SK-N-SH (cell line): ENCODE measurements around the gene DHPS. TPM values are rescaled to one million over a fixed set of nuclear protein-coding genes. Genes with fewer than 3 reads are reported as not detected.

Experiments
- CTCF ChIA-PET: fragments of 300-600, 350-600 bp; formaldehyde crosslinking; extraction: SDS; loops from one replicate; lab custom pipeline; 2021; lab: Yijun Ruan, JAX
- POLR2A ChIA-PET: fragments of 350-600 bp; sonication (Branson Sonifier 250); formaldehyde crosslinking; extraction: SDS; loops from one replicate; lab custom pipeline; 2020; ENCODE audit warnings: antibody characterized with exemption, inconsistent platforms; lab: Yijun Ruan, JAX
- DNase-seq: peaks from one replicate; pipeline ENCODE4 v3.0.0; 2012
- H2AFZ ChIP-seq: fragments of 200-600 bp; sonication (generic); 2 replicates; pipeline ENCODE4 v1.8.1; 2016; ENCODE audit warnings: antibody characterized with exemption, mild to moderate bottlenecking, low read depth
- H3F3A ChIP-seq: fragments of 200-600 bp; sonication (generic); replicated peaks from 2 replicates; pipeline ENCODE3; 2016; ENCODE audit warnings: antibody characterized with exemption, mild to moderate bottlenecking; ENCODE audit not compliant: insufficient read depth
- H3K27ac ChIP-seq, 2 experiments: fragments of 200-500 bp in 1 of 2; fragments of 200-600 bp in 1 of 2; sonication (Bioruptor generic) in 1 of 2; sonication (generic), shearing (Covaris generic) in 1 of 2; 2 replicates each; pipeline versions ENCODE4 v1.5.1 to v1.6.1; 2014 to 2016; ENCODE audit warnings: low read depth in 2 of 2, inconsistent platforms in 1 of 2, low read length in 1 of 2, mild to moderate bottlenecking in 1 of 2, mixed read lengths in 1 of 2
- H3K27me3 ChIP-seq: fragments of 200-600 bp; sonication (generic), shearing (Covaris generic); 2 replicates; pipeline ENCODE4 v1.6.1; 2016; ENCODE audit warnings: mixed run types; ENCODE audit not compliant: insufficient read depth
- H3K36me3 ChIP-seq, 2 experiments: fragments of 200-500 bp in 1 of 2; fragments of 200-600 bp in 1 of 2; sonication (Bioruptor generic) in 1 of 2; sonication (generic) in 1 of 2; replicated peaks in 1 of 2; 2 replicates each; pipeline versions ENCODE3 to v1.5.1; 2014 to 2016; ENCODE audit warnings: low read length in 1 of 2, mild to moderate bottlenecking in 1 of 2; ENCODE audit not compliant: insufficient read depth in 2 of 2, control insufficient read depth in 1 of 2
- H3K4me1 ChIP-seq, 2 experiments: fragments of 200-500 bp in 1 of 2; fragments of 200-600 bp in 1 of 2; sonication (Bioruptor generic) in 1 of 2; sonication (generic), shearing (Covaris generic) in 1 of 2; 2 replicates each; pipeline versions ENCODE4 v1.5.1 to v1.6.1; 2014 to 2016; ENCODE audit warnings: low read depth in 1 of 2, low read length in 1 of 2, mixed run types in 1 of 2; ENCODE audit not compliant: insufficient read depth in 2 of 2, control insufficient read depth in 1 of 2
- H3K4me2 ChIP-seq: fragments of 200-600 bp; sonication (generic), shearing (Covaris generic); 2 replicates; pipeline ENCODE4 v1.6.1; 2017; ENCODE audit warnings: mixed run types
- H3K4me3 ChIP-seq, 2 experiments: fragments of 200-500 bp in 1 of 2; fragments of 200-600 bp in 1 of 2; sonication (Bioruptor generic) in 1 of 2; sonication (generic), shearing (Covaris generic) in 1 of 2; 2 replicates each; pipeline versions ENCODE4 v1.5.1 to v1.8.1; 2014 to 2016; ENCODE audit warnings: low read depth in 2 of 2, inconsistent platforms in 1 of 2, low read length in 1 of 2, mild to moderate bottlenecking in 1 of 2, mixed read lengths in 1 of 2, moderate library complexity in 1 of 2
- H3K79me2 ChIP-seq: fragments of 200-600 bp; sonication (generic); 2 replicates; pipeline ENCODE4 v1.8.1; 2017; ENCODE audit warnings: mild to moderate bottlenecking; ENCODE audit not compliant: insufficient read depth
- H3K9ac ChIP-seq: fragments of 200-600 bp; sonication (generic); 2 replicates; pipeline ENCODE4 v1.6.1; 2017; ENCODE audit warnings: mixed run types
- H3K9me2 ChIP-seq: fragments of 200-600 bp; sonication (generic); 2 replicates; pipeline ENCODE4 v1.6.1; 2017; ENCODE audit warnings: mixed run types
- H3K9me3 ChIP-seq: fragments of 200-600 bp; sonication (generic); 2 replicates; pipeline ENCODE4 v1.6.1; 2017; ENCODE audit warnings: mixed run types, mild to moderate bottlenecking, moderate library complexity
- H4K20me1 ChIP-seq: fragments of 200-600 bp; sonication (generic); 2 replicates; pipeline ENCODE4 v1.6.1; 2017; ENCODE audit warnings: mild to moderate bottlenecking, mixed run types; ENCODE audit not compliant: insufficient read depth
- CHD2 ChIP-seq: fragments of 150-350 bp; IDR thresholded peaks from 2 replicates; pipeline ENCODE4 v1.6.1; 2018; ENCODE audit warnings: low read length; ENCODE audit not compliant: partially characterized antibody
- ELF1 ChIP-seq: IDR thresholded peaks from 2 replicates; pipeline ENCODE4 v1.4.0; 2012
- FOSL2 ChIP-seq: IDR thresholded peaks from 2 replicates; pipeline ENCODE4 v1.4.0; 2012; ENCODE audit warnings: low read depth, mild to moderate bottlenecking, moderate library complexity, borderline replicate concordance
- FOXM1 ChIP-seq: IDR thresholded peaks from 2 replicates; pipeline ENCODE4 v1.4.0; 2012; ENCODE audit warnings: low read depth, mild to moderate bottlenecking
- GATA2 ChIP-seq: sonication (generic); formaldehyde crosslinking; IDR thresholded peaks from 2 replicates; pipeline ENCODE4 v1.5.0; 2020; ENCODE audit warnings: mild to moderate bottlenecking, missing genetic modification reagents
- JUND ChIP-seq: IDR thresholded peaks from 2 replicates; pipeline ENCODE4 v1.4.0; 2012
- NFIC ChIP-seq: IDR thresholded peaks from 2 replicates; pipeline ENCODE4 v1.4.0; 2012; ENCODE audit warnings: borderline replicate concordance
- POLR2AphosphoS5 ChIP-seq: IDR thresholded peaks from 2 replicates; pipeline ENCODE4 v1.6.1; 2012; ENCODE audit warnings: low read depth, low read length
- RCOR1 ChIP-seq: fragments of 150-350 bp; IDR thresholded peaks from 2 replicates; pipeline ENCODE4 v1.6.1; 2017; ENCODE audit warnings: antibody characterized with exemption, low read length
- RFX5 ChIP-seq: IDR thresholded peaks from 2 replicates; pipeline ENCODE4 v1.6.1; 2012; ENCODE audit warnings: mild to moderate bottlenecking, improper control_type of control experiment, low read length
- SIN3A ChIP-seq: IDR thresholded peaks from 2 replicates; pipeline ENCODE4 v1.6.1; 2012; ENCODE audit warnings: low read depth, mild to moderate bottlenecking, low read length, moderate library complexity, borderline replicate concordance
- YY1 ChIP-seq: IDR thresholded peaks from 2 replicates; pipeline ENCODE4 v1.4.0; 2012; ENCODE audit warnings: low read depth, mild to moderate bottlenecking
- WGBS: methylation state at CpG from one replicate; pipeline ENCODE4 v1.1.6; 2017; ENCODE audit warnings: low lambda C conversion rate; 5-methylcytosine and 5-hydroxymethylcytosine counted together
- polyA plus RNA-seq, 3 experiments: library from polyadenylated mRNA; depleted of rRNA; stranded (reverse); fragments of >200 nt; gene quantifications; 2 replicates each; pipeline ENCODE4 v1.2.3, GENCODE V29; 2012
- TF ChIP-seq, protein P1 (sequence below): fragments of 200-600 bp; sonication (generic); IDR thresholded peaks from 2 replicates; pipeline ENCODE4 v1.6.1; 2017; ENCODE audit warnings: antibody characterized with exemption, mild to moderate bottlenecking, moderate library complexity
- TF ChIP-seq, protein P2 (sequence below): fragments of 150-350 bp; IDR thresholded peaks from 2 replicates; pipeline ENCODE4 v1.6.1; 2016; ENCODE audit warnings: mild to moderate bottlenecking, low read depth, low read length
- TF ChIP-seq, protein P3 (sequence below): IDR thresholded peaks from 2 replicates; pipeline ENCODE4 v1.4.0; 2012; ENCODE audit warnings: low read depth, borderline replicate concordance
- TF ChIP-seq, protein P4 (sequence below): fragments of 150-350 bp; IDR thresholded peaks from 2 replicates; pipeline ENCODE4 v1.6.1; 2017; ENCODE audit warnings: antibody characterized with exemption, low read length, low read depth, borderline replicate concordance

Gene DHPS
- polyA plus RNA-seq, 1 of the 3 experiments (the other 2 are of a cell fraction) = 179 TPM

DNA sequence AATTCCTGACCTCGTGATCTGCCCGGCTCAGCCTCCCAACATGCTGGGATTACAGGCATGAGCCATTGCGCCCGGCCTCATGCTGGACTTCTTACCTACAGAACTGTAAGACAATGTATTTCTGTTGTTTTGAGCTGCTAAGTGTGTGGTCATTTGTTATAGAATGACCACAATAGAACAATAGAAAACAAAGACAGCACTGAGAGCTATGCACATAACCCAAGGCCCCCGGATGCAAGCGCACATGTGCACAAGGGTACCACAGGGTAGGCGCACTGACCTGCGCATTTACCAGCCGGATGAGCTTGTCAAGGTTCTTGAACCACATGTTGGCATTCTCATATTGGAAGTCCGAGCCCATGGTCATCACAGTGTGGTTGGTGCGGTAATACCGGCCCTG, 20.7 kb downstream of the DHPS start (continued):
- TF ChIP-seq YY1 = no peak
- no peak for TF ChIP-seq CHD2
- TF ChIP-seq ELF1 = no peak
- no peak for TF ChIP-seq FOXM1
- TF ChIP-seq, protein P1, sequence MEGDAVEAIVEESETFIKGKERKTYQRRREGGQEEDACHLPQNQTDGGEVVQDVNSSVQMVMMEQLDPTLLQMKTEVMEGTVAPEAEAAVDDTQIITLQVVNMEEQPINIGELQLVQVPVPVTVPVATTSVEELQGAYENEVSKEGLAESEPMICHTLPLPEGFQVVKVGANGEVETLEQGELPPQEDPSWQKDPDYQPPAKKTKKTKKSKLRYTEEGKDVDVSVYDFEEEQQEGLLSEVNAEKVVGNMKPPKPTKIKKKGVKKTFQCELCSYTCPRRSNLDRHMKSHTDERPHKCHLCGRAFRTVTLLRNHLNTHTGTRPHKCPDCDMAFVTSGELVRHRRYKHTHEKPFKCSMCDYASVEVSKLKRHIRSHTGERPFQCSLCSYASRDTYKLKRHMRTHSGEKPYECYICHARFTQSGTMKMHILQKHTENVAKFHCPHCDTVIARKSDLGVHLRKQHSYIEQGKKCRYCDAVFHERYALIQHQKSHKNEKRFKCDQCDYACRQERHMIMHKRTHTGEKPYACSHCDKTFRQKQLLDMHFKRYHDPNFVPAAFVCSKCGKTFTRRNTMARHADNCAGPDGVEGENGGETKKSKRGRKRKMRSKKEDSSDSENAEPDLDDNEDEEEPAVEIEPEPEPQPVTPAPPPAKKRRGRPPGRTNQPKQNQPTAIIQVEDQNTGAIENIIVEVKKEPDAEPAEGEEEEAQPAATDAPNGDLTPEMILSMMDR = no peak

DNA sequence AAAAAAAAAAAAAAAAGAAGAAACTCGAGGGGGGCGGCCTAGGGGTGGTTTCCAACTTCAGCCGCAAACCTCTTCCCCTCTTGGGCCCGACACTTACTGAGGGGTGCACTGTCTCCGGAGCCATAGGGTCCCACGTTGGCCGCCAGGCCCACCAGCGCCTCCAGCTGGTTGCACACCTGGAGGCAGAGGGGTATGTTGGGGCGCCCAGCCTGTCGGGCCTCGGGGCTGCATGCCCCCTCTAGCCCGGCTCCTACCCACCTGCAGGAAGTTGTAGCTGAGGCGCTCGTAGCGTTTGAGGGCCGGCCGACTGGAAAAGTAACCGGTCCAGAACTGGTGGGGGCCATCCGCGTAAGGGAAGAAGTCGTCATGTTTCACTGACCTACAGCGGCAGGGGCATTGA, 23.7 kb downstream of the DHPS start:
- POLR2A ChIA-PET = no interaction called here

More for the DNA sequence above, 23.7 kb downstream of the DHPS start:
- Histone ChIP-seq H3K4me2 (no peak overlapping the region), H4K20me1 (no peaks in the 10 kb centered on the region), H3K9me2 (no peaks in the 10 kb centered on the region), H3K9me3 (no peaks in the 10 kb centered on the region), H3K36me3 (peaks cover 4 to 16% of the 10 kb centered on the region in 2 experiments), H3K4me3 (no peak overlapping the region), H3K27ac (no peak overlapping the region), H2AFZ (no peak overlapping the region), H3K79me2 (no peaks in the 10 kb centered on the region), H3K27me3 (no peaks in the 10 kb centered on the region), H3K4me1 (no peaks in the 10 kb centered on the region), H3F3A (no peaks in the 10 kb centered on the region), H3K9ac (no peak overlapping the region)
- TF ChIP-seq YY1 = no peak
- TF ChIP-seq FOXM1 = no peak
- no peak for TF ChIP-seq GATA2 (CRISPR knock-in tag)
- no peak for TF ChIP-seq RCOR1
- TF ChIP-seq, protein P2, sequence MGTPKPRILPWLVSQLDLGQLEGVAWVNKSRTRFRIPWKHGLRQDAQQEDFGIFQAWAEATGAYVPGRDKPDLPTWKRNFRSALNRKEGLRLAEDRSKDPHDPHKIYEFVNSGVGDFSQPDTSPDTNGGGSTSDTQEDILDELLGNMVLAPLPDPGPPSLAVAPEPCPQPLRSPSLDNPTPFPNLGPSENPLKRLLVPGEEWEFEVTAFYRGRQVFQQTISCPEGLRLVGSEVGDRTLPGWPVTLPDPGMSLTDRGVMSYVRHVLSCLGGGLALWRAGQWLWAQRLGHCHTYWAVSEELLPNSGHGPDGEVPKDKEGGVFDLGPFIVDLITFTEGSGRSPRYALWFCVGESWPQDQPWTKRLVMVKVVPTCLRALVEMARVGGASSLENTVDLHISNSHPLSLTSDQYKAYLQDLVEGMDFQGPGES = no peak
- TF ChIP-seq, protein P3, sequence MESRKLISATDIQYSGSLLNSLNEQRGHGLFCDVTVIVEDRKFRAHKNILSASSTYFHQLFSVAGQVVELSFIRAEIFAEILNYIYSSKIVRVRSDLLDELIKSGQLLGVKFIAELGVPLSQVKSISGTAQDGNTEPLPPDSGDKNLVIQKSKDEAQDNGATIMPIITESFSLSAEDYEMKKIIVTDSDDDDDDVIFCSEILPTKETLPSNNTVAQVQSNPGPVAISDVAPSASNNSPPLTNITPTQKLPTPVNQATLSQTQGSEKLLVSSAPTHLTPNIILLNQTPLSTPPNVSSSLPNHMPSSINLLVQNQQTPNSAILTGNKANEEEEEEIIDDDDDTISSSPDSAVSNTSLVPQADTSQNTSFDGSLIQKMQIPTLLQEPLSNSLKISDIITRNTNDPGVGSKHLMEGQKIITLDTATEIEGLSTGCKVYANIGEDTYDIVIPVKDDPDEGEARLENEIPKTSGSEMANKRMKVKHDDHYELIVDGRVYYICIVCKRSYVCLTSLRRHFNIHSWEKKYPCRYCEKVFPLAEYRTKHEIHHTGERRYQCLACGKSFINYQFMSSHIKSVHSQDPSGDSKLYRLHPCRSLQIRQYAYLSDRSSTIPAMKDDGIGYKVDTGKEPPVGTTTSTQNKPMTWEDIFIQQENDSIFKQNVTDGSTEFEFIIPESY = no peak
- TF ChIP-seq POLR2AphosphoS5 = no peak
- TF ChIP-seq JUND = no peak
- TF ChIP-seq RFX5 = no peak
- TF ChIP-seq, protein P4, sequence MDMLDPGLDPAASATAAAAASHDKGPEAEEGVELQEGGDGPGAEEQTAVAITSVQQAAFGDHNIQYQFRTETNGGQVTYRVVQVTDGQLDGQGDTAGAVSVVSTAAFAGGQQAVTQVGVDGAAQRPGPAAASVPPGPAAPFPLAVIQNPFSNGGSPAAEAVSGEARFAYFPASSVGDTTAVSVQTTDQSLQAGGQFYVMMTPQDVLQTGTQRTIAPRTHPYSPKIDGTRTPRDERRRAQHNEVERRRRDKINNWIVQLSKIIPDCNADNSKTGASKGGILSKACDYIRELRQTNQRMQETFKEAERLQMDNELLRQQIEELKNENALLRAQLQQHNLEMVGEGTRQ = no peak
- TF ChIP-seq SIN3A = no peak
- no peak for TF ChIP-seq CHD2
- no peak for TF ChIP-seq NFIC
- TF ChIP-seq FOSL2 = no peak
- no peak for DNase-seq
- CTCF ChIA-PET = interaction anchor here (0.7 to 1.6 kb wide), 6 partner anchors 8 to 598 kb away, joined by 3 to 7 read pairs (median 3); partner anchors contain the start of genes MAN2B1 and WDR83
- WGBS = 94% methylated on average over 21 of the region's 22 CpGs
